MCF 10A (cell line): Measurements from ENCODE around the gene CACNG6. TPM values are rescaled to one million over a fixed set of nuclear protein-coding genes. Genes with fewer than 3 reads are reported as not detected.

Experiments
- BruUV-seq: library from RNA; stranded (reverse); fragments of 400-500 nt; replicated peaks from 2 replicates; lab custom pipeline; 2021; lab: Mats Ljungman, UMichigan
- CTCF ChIA-PET: fragments of 300-600 bp; sonication (Branson Sonifier 250); formaldehyde crosslinking; extraction: SDS; loops from one replicate; lab custom pipeline; 2021; ENCODE audit warnings: antibody characterized with exemption, inconsistent platforms; lab: Yijun Ruan, JAX
- POLR2A ChIA-PET: fragments of 300-600, 350-650 bp; sonication (Branson Sonifier 250); formaldehyde crosslinking; extraction: SDS; loops from one replicate; lab custom pipeline; 2020; ENCODE audit warnings: antibody characterized with exemption, inconsistent platforms; lab: Yijun Ruan, JAX
- DNase-seq: peaks from one replicate; pipeline ENCODE4 v3.0.0-alpha.2; 2018; ENCODE audit not compliant: unreplicated experiment
- H3K27ac Mint-ChIP-seq: one replicate; pipeline ENCODE4 v1.8.0; 2022; ENCODE audit warnings: mild to moderate bottlenecking, low read depth, mixed read lengths; ENCODE audit not compliant: unreplicated experiment
- H3K27me3 Mint-ChIP-seq: one replicate; pipeline ENCODE4 v1.8.0; 2022; ENCODE audit warnings: mixed read lengths; ENCODE audit not compliant: insufficient read depth, unreplicated experiment
- H3K36me3 Mint-ChIP-seq: one replicate; pipeline ENCODE4 v1.8.0; 2022; ENCODE audit warnings: mild to moderate bottlenecking, moderate library complexity, mixed read lengths; ENCODE audit not compliant: insufficient read depth, unreplicated experiment
- H3K4me1 Mint-ChIP-seq: one replicate; pipeline ENCODE4 v1.8.0; 2022; ENCODE audit warnings: mixed read lengths; ENCODE audit not compliant: insufficient read depth, unreplicated experiment
- H3K4me3 Mint-ChIP-seq: one replicate; pipeline ENCODE4 v1.8.0; 2022; ENCODE audit warnings: mild to moderate bottlenecking, moderate library complexity, mixed read lengths; ENCODE audit not compliant: unreplicated experiment
- H3K9me3 Mint-ChIP-seq: one replicate; pipeline ENCODE4 v1.8.0; 2022; ENCODE audit warnings: mixed read lengths; ENCODE audit not compliant: unreplicated experiment
- intact Hi-C: fragments of 100-400 bp; cut with micrococcal nuclease; formaldehyde crosslinking; loops from 2 replicates; pipeline ENCODE4 v1.14.1; 2022
- total RNA-seq: library from RNA; stranded (reverse); gene quantifications from 2 replicates; pipeline ENCODE4 v1.2.3, GENCODE V29; 2022
- TF ChIP-seq, protein P1 (sequence below): fragments of 200-600 bp; IDR thresholded peaks from one replicate; pipeline ENCODE4 v1.8.0; 2022; ENCODE audit warnings: antibody characterized with exemption, mild to moderate bottlenecking; ENCODE audit not compliant: unreplicated experiment

CACNG6 gene
- total RNA-seq, 1 experiment from 2014 or later = not detected

DNA sequence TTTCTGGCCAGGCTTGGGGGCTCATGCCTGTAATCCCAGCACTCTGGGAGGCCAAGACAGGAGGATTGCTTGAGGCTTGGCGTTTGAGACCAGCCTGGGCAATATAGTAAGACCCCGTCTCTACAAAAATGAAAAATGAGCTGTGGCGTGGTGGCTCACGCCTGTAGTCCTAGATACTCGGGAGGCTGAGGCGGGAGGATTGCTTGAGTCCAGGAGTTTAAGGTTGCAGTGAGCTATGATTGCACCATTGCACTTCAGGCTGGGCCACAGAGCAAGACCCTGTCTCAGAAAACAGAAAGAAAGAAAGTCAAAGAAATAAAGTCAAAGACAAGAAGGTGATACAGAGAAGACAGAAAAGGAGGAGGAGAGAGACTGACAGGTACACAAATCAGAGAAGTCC is 2.5 kb upstream of the CACNG6 start:
- ChIA-PET POLR2A (no interaction called here), CTCF (no interaction called here)
- Mint-ChIP-seq H3K4me3 (no peak overlapping the region), H3K36me3 (no peaks in the 10 kb centered on the region), H3K9me3 (no peaks in the 10 kb centered on the region), H3K27ac (no peak overlapping the region), H3K27me3 (peaks cover 5% of the 10 kb centered on the region), H3K4me1 (no peaks in the 10 kb centered on the region)
- no peak for DNase-seq
- TF ChIP-seq, protein P1, sequence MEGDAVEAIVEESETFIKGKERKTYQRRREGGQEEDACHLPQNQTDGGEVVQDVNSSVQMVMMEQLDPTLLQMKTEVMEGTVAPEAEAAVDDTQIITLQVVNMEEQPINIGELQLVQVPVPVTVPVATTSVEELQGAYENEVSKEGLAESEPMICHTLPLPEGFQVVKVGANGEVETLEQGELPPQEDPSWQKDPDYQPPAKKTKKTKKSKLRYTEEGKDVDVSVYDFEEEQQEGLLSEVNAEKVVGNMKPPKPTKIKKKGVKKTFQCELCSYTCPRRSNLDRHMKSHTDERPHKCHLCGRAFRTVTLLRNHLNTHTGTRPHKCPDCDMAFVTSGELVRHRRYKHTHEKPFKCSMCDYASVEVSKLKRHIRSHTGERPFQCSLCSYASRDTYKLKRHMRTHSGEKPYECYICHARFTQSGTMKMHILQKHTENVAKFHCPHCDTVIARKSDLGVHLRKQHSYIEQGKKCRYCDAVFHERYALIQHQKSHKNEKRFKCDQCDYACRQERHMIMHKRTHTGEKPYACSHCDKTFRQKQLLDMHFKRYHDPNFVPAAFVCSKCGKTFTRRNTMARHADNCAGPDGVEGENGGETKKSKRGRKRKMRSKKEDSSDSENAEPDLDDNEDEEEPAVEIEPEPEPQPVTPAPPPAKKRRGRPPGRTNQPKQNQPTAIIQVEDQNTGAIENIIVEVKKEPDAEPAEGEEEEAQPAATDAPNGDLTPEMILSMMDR = no peak
- no TSS peak for BruUV-seq
- intact Hi-C loops = no loop called here

- H3K27me3 Mint-ChIP-seq = peaks cover 14% of the 10 kb centered on the region
- TF ChIP-seq, protein P1 = no peak
- BruUV-seq = no TSS peak
- no peak for DNase-seq
- ChIA-PET POLR2A (no interaction called here), CTCF (no interaction called here)
- no peak overlapping the region for H3K4me3 Mint-ChIP-seq
- no peak overlapping the region for H3K27ac Mint-ChIP-seq
- no peaks in the 10 kb centered on the region for H3K9me3 Mint-ChIP-seq
- H3K36me3 Mint-ChIP-seq = no peaks in the 10 kb centered on the region
- intact Hi-C loops = no loop called here
- no peaks in the 10 kb centered on the region for H3K4me1 Mint-ChIP-seq
Measured at GRCh38 chr19:53989600-53990533, 1.6 kb upstream of the CACNG6 start.

GRCh38 chr19:53992211-53992610 is 774 bp downstream of the CACNG6 start:
- ChIA-PET POLR2A (no interaction called here), CTCF (no interaction called here)
- intact Hi-C loops = no loop called here
- BruUV-seq = no TSS peak
- TF ChIP-seq, protein P1 = no peak
- Mint-ChIP-seq H3K27ac (no peak overlapping the region), H3K36me3 (no peaks in the 10 kb centered on the region), H3K4me1 (no peaks in the 10 kb centered on the region), H3K9me3 (no peaks in the 10 kb centered on the region), H3K27me3 (peaks cover 34% of the 10 kb centered on the region), H3K4me3 (no peak overlapping the region)
- no peak for DNase-seq

DNA sequence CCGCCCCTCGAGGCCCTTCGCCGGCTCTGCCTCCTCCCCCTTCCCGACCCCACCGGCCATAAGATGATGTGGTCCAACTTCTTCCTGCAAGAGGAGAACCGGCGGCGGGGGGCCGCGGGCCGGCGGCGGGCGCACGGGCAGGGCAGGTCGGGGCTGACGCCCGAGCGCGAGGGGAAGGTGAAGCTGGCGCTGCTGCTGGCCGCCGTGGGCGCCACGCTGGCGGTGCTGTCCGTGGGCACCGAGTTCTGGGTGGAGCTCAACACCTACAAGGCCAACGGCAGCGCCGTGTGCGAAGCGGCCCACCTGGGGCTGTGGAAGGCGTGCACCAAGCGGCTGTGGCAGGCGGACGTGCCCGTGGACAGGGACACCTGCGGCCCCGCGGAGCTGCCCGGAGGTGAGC is 1.4 kb downstream of the CACNG6 start:
- intact Hi-C loops = no loop called here
- H3K4me1 Mint-ChIP-seq = no peaks in the 10 kb centered on the region
- no peaks in the 10 kb centered on the region for H3K36me3 Mint-ChIP-seq
- H3K9me3 Mint-ChIP-seq = no peaks in the 10 kb centered on the region
- TF ChIP-seq, protein P1 = no peak
- no peak overlapping the region for H3K27ac Mint-ChIP-seq
- BruUV-seq = no TSS peak
- CTCF ChIA-PET = interaction anchor here (0.7 kb wide), 1 partner anchor 25 kb away, joined by 3 read pairs; no protein-coding TSS in a partner anchor
- no peak overlapping the region for H3K4me3 Mint-ChIP-seq
- POLR2A ChIA-PET = no interaction called here
- DNase-seq = no peak
- peaks cover 34% of the 10 kb centered on the region for H3K27me3 Mint-ChIP-seq
